DOHH2 (cell line): Measurements from ENCODE around the gene UPK1A.
"Not testable (repeated sequence)": the region's sequence is repeated elsewhere in the genome, so short reads cannot be mapped to it uniquely, and the experiment has no call there.

Experiments
- H3F3A ChIP-seq: fragments of 200-600 bp; sonication (generic), shearing (Covaris generic); 2 replicates; pipeline ENCODE4 v1.6.0; 2016; ENCODE audit warnings: antibody characterized with exemption, mild to moderate bottlenecking; ENCODE audit not compliant: control insufficient read depth, insufficient read depth
- H3K27ac ChIP-seq: fragments of 200-600 bp; sonication (generic); 2 replicates; pipeline ENCODE4 v1.5.1; 2014; ENCODE audit warnings: low read depth, mild to moderate bottlenecking, low read length, moderate library complexity
- H3K27me3 ChIP-seq: fragments of 200-600 bp; sonication (generic); 2 replicates; pipeline ENCODE4 v1.6.1; 2014; ENCODE audit warnings: mild to moderate bottlenecking, low read length, mixed read lengths; ENCODE audit not compliant: control insufficient read depth
- H3K36me3 ChIP-seq: fragments of 200-600 bp; sonication (generic); 2 replicates; pipeline ENCODE4 v1.6.1; 2014; ENCODE audit warnings: mild to moderate bottlenecking, low read length, moderate library complexity, mixed read lengths; ENCODE audit not compliant: control insufficient read depth
- H3K4me1 ChIP-seq: fragments of 200-600 bp; sonication (generic); 2 replicates; pipeline ENCODE4 v1.6.1; 2014; ENCODE audit warnings: mild to moderate bottlenecking, low read length, mixed read lengths; ENCODE audit not compliant: control insufficient read depth
- H3K4me2 ChIP-seq: fragments of 200-600 bp; sonication (generic); 2 replicates; pipeline ENCODE4 v1.6.0; 2014; ENCODE audit warnings: mild to moderate bottlenecking, low read length, moderate library complexity
- H3K4me3 ChIP-seq: fragments of 200-600 bp; sonication (generic); 2 replicates; pipeline ENCODE4 v1.5.1; 2014; ENCODE audit warnings: mild to moderate bottlenecking, low read length, mixed read lengths
- H3K79me2 ChIP-seq: fragments of 200-600 bp; sonication (generic); 2 replicates; pipeline ENCODE4 v1.6.1; 2014; ENCODE audit warnings: mild to moderate bottlenecking, low read length, mixed read lengths; ENCODE audit not compliant: control insufficient read depth
- H3K9me2 ChIP-seq: fragments of 200-600 bp; sonication (generic); replicated peaks from 2 replicates; pipeline ENCODE4 v1.6.1; 2014; ENCODE audit warnings: mild to moderate bottlenecking, low read length, mixed read lengths; ENCODE audit not compliant: control insufficient read depth
- H3K9me3 ChIP-seq: fragments of 200-600 bp; sonication (generic); 2 replicates; pipeline ENCODE4 v1.6.1; 2014; ENCODE audit warnings: antibody characterized with exemption, low read length, mixed read lengths; ENCODE audit not compliant: control insufficient read depth, insufficient read depth
- H4K20me1 ChIP-seq: fragments of 200-600 bp; sonication (generic); 2 replicates; pipeline ENCODE4 v1.6.0; 2014; ENCODE audit warnings: low read depth, mild to moderate bottlenecking, antibody characterized with exemption, low read length, moderate library complexity; ENCODE audit not compliant: control insufficient read depth, insufficient read depth
- CTCF ChIP-seq: fragments of 200-600 bp; sonication (generic); IDR thresholded peaks from one replicate; pipeline ENCODE4 v1.5.1; 2014; ENCODE audit warnings: antibody characterized with exemption, mild to moderate bottlenecking, low read depth, low read length; ENCODE audit not compliant: poor library complexity, severe bottlenecking
- EZH2phosphoT487 ChIP-seq: fragments of 200-600 bp; sonication (generic); IDR thresholded peaks from 2 replicates; pipeline ENCODE4 v1.6.1; 2017; ENCODE audit warnings: borderline replicate concordance, mild to moderate bottlenecking, antibody characterized with exemption, low read length, moderate library complexity, mixed read lengths

The UPK1A gene

GRCh38 chr19:35673121-35673804, 6.9 kb downstream of the UPK1A start:
- no peaks in the 10 kb centered on the region for H3F3A ChIP-seq
- H3K79me2 ChIP-seq = no peaks in the 10 kb centered on the region
- no peaks in the 10 kb centered on the region for H3K9me3 ChIP-seq
- H3K9me2 ChIP-seq = no peaks in the 10 kb centered on the region
- peaks cover 20% of the 10 kb centered on the region for H3K27me3 ChIP-seq
- no peaks in the 10 kb centered on the region for H3K36me3 ChIP-seq
- H3K4me1 ChIP-seq = no peaks in the 10 kb centered on the region
- H3K4me2 ChIP-seq = no peak overlapping the region
- no peak overlapping the region for H3K4me3 ChIP-seq
- H3K27ac ChIP-seq = no peak overlapping the region
- TF ChIP-seq CTCF (no peak), EZH2phosphoT487 (no peak)
- H4K20me1 ChIP-seq = no peaks in the 10 kb centered on the region

- H3K4me1 ChIP-seq = no peaks in the 10 kb centered on the region
- no peaks in the 10 kb centered on the region for H3K79me2 ChIP-seq
- H3K27me3 ChIP-seq = peaks cover 18% of the 10 kb centered on the region
- H3K4me2 ChIP-seq = no peak overlapping the region
- no peaks in the 10 kb centered on the region for H3K36me3 ChIP-seq
- no peaks in the 10 kb centered on the region for H4K20me1 ChIP-seq
- no peak for TF ChIP-seq CTCF
- no peak for TF ChIP-seq EZH2phosphoT487
- H3K9me3 ChIP-seq = no peaks in the 10 kb centered on the region
- H3F3A ChIP-seq = no peaks in the 10 kb centered on the region
- no peaks in the 10 kb centered on the region for H3K9me2 ChIP-seq
- H3K27ac ChIP-seq = no peak overlapping the region
- no peak overlapping the region for H3K4me3 ChIP-seq
Observed at GRCh38 chr19:35675589-35676140, 9.3 kb downstream of the UPK1A start.

GRCh38 chr19:35689836-35690235, 23.5 kb downstream of the UPK1A start:
- Histone ChIP-seq H3K4me1 (peaks cover 4% of the 10 kb centered on the region; the same call in 1 of the 2 replicates), H3K9me3 (no peaks in the 10 kb centered on the region), H3K79me2 (no peaks in the 10 kb centered on the region), H3K4me3 (no peak overlapping the region), H3K9me2 (no peaks in the 10 kb centered on the region), H3K4me2 (no peak overlapping the region), H3K36me3 (no peaks in the 10 kb centered on the region), H3K27ac (no peak overlapping the region), H4K20me1 (peaks cover 3% of the 10 kb centered on the region; the same call in 1 of the 2 replicates), H3K27me3 (no peaks in the 10 kb centered on the region), H3F3A (no peaks in the 10 kb centered on the region)
- TF ChIP-seq EZH2phosphoT487 (no peak), CTCF (no peak)

GRCh38 chr19:35691106-35691505, 24.8 kb downstream of the UPK1A start:
- not testable (repeated sequence) for H3K9me2 ChIP-seq, H3K36me3 ChIP-seq, H3F3A ChIP-seq

More at GRCh38 chr19:35691106-35691505, 24.8 kb downstream of the UPK1A start:
- H3K27me3 ChIP-seq, H3K27ac ChIP-seq, H3K4me3 ChIP-seq, H3K4me2 ChIP-seq, H4K20me1 ChIP-seq, H3K9me3 ChIP-seq, H3K4me1 ChIP-seq, H3K79me2 ChIP-seq: not testable (repeated sequence)
